NB4 (cell line): ENCODE measurements around the gene XRCC5.

Source experiments
- MYC ChIP-seq: IDR thresholded peaks from 2 replicates; pipeline ENCODE4 v1.6.1; 2011; ENCODE audit warnings: low read depth, low read length
- POLR2A ChIP-seq: IDR thresholded peaks from 2 replicates; pipeline ENCODE4 v1.6.1; 2011; ENCODE audit warnings: mild to moderate bottlenecking; ENCODE audit not compliant: insufficient read length; ENCODE audit errors: extremely low read depth
- TF ChIP-seq, protein P1 (sequence below): IDR thresholded peaks from one replicate; pipeline ENCODE4 v1.5.1; 2012; ENCODE audit warnings: low read depth, low read length

DNA sequence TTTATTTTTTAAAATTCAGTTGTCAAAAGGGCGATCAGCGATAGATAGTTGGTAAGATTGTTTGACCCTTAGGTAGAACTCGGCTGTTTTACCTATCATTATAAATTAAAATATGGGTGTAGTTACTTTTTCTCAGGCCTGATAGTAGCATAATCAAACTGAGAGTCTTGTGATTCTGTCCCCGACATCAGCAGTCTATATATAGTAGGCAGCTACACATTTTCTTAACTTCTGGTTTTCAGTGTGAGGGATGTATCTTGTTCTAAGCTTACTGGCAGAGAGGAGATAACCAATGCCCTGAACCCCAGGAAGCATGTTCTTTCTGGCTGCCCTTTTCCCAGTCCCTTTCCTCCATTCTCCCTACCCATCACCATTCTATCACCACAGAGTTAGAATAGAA is 56.6 kb downstream of the XRCC5 start:
- no peak for TF ChIP-seq POLR2A
- TF ChIP-seq, protein P1, sequence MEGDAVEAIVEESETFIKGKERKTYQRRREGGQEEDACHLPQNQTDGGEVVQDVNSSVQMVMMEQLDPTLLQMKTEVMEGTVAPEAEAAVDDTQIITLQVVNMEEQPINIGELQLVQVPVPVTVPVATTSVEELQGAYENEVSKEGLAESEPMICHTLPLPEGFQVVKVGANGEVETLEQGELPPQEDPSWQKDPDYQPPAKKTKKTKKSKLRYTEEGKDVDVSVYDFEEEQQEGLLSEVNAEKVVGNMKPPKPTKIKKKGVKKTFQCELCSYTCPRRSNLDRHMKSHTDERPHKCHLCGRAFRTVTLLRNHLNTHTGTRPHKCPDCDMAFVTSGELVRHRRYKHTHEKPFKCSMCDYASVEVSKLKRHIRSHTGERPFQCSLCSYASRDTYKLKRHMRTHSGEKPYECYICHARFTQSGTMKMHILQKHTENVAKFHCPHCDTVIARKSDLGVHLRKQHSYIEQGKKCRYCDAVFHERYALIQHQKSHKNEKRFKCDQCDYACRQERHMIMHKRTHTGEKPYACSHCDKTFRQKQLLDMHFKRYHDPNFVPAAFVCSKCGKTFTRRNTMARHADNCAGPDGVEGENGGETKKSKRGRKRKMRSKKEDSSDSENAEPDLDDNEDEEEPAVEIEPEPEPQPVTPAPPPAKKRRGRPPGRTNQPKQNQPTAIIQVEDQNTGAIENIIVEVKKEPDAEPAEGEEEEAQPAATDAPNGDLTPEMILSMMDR: no peak
- TF ChIP-seq MYC: no peak
